ENCODE results near the gene TEX10. TPM values are rescaled to one million over a fixed set of nuclear protein-coding genes. Genes with fewer than 3 reads are reported as not detected.

TEX10 gene
- total and polyA plus RNA-seq, 9 of the 15 experiments (the other 6 are each of a cell fraction or from before 2014, with no cell fraction given) = 27.8 to 60.0 (median 47.9) TPM

DNA sequence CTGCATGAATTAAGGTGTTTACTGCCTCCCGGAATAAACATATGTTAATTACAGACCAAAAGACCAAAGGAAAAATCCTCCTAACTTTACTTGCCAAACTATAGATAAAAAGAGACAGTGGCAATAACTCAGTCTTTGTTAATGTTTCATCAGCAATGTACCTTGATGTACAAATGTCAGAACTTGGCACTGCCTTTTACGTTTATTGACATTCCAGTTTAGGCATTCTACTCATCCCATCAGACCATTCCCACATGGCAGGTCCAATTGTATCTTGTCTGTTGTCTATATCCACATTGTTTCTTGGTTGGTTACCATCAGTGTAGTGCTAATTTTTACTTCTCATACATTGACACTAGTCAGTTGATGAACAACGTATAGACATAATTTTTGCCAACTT, 85.5 kb downstream of the TEX10 start:
- intact Hi-C loops (cut with micrococcal nuclease) = no loop called here
- TF ChIP-seq CBX1 (IDR thresholded peaks at IDR 0.05; ENCODE audit: low read depth) (no peak), MTF1 (CRISPR knock-in tag; IDR thresholded peaks at IDR 0.05; ENCODE audit: borderline replicate concordance) (no peak), RNF2 (IDR thresholded peaks at IDR 0.05) (no peak), ZNF146 (CRISPR knock-in tag; IDR thresholded peaks at IDR 0.05; ENCODE audit: unreplicated experiment) (no peak), KAT2B (IDR thresholded peaks at IDR 0.05; ENCODE audit: low read depth, low read length) (no peak), ZBTB5 (IDR thresholded peaks at IDR 0.05) (no peak), CREM (IDR thresholded peaks at IDR 0.05; ENCODE audit: low read depth) (no peak), ELF1 (tag; IDR thresholded peaks at IDR 0.05) (no peak), POLR2B (IDR thresholded peaks at IDR 0.05; ENCODE audit: low read depth, partially characterized antibody) (no peak)
- TF ChIP-seq, protein P1, sequence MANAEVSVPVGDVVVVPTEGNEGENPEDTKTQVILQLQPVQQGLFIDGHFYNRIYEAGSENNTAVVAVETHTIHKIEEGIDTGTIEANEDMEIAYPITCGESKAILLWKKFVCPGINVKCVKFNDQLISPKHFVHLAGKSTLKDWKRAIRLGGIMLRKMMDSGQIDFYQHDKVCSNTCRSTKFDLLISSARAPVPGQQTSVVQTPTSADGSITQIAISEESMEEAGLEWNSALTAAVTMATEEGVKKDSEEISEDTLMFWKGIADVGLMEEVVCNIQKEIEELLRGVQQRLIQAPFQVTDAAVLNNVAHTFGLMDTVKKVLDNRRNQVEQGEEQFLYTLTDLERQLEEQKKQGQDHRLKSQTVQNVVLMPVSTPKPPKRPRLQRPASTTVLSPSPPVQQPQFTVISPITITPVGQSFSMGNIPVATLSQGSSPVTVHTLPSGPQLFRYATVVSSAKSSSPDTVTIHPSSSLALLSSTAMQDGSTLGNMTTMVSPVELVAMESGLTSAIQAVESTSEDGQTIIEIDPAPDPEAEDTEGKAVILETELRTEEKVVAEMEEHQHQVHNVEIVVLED (CRISPR knock-in tag; IDR thresholded peaks at IDR 0.05) = no peak
- TF ChIP-seq, protein P2, sequence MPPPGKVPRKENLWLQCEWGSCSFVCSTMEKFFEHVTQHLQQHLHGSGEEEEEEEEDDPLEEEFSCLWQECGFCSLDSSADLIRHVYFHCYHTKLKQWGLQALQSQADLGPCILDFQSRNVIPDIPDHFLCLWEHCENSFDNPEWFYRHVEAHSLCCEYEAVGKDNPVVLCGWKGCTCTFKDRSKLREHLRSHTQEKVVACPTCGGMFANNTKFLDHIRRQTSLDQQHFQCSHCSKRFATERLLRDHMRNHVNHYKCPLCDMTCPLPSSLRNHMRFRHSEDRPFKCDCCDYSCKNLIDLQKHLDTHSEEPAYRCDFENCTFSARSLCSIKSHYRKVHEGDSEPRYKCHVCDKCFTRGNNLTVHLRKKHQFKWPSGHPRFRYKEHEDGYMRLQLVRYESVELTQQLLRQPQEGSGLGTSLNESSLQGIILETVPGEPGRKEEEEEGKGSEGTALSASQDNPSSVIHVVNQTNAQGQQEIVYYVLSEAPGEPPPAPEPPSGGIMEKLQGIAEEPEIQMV (tag; conservative IDR thresholded peaks at IDR 0.05; ENCODE audit: low read depth) = no peak
- TF ChIP-seq, protein P3, sequence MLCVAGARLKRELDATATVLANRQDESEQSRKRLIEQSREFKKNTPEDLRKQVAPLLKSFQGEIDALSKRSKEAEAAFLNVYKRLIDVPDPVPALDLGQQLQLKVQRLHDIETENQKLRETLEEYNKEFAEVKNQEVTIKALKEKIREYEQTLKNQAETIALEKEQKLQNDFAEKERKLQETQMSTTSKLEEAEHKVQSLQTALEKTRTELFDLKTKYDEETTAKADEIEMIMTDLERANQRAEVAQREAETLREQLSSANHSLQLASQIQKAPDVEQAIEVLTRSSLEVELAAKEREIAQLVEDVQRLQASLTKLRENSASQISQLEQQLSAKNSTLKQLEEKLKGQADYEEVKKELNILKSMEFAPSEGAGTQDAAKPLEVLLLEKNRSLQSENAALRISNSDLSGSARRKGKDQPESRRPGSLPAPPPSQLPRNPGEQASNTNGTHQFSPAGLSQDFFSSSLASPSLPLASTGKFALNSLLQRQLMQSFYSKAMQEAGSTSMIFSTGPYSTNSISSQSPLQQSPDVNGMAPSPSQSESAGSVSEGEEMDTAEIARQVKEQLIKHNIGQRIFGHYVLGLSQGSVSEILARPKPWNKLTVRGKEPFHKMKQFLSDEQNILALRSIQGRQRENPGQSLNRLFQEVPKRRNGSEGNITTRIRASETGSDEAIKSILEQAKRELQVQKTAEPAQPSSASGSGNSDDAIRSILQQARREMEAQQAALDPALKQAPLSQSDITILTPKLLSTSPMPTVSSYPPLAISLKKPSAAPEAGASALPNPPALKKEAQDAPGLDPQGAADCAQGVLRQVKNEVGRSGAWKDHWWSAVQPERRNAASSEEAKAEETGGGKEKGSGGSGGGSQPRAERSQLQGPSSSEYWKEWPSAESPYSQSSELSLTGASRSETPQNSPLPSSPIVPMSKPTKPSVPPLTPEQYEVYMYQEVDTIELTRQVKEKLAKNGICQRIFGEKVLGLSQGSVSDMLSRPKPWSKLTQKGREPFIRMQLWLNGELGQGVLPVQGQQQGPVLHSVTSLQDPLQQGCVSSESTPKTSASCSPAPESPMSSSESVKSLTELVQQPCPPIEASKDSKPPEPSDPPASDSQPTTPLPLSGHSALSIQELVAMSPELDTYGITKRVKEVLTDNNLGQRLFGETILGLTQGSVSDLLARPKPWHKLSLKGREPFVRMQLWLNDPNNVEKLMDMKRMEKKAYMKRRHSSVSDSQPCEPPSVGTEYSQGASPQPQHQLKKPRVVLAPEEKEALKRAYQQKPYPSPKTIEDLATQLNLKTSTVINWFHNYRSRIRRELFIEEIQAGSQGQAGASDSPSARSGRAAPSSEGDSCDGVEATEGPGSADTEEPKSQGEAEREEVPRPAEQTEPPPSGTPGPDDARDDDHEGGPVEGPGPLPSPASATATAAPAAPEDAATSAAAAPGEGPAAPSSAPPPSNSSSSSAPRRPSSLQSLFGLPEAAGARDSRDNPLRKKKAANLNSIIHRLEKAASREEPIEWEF (CRISPR knock-in tag; IDR thresholded peaks at IDR 0.05) = no peak
- BruUV-seq (replicated peaks) = no TSS peak
- Histone ChIP-seq H3K9ac (ENCODE audit: insufficient read depth in 1 of 2, low read depth in 2 of 2, low read length in 2 of 2) (no peak overlapping the region), H3K27ac (ENCODE audit: extremely low read depth, low read depth, low read length) (no peak overlapping the region), H3K27me3 (ENCODE audit: control insufficient read depth in 2 of 2, insufficient read depth in 2 of 2, low read length in 2 of 2) (no peaks in the 10 kb centered on the region), H3K4me3 (no peak overlapping the region), H3K9me1 (ENCODE audit: control insufficient read depth, insufficient read depth, low read length) (no peaks in the 10 kb centered on the region), H3K79me2 (ENCODE audit: control insufficient read depth, insufficient read depth, low read length) (no peaks in the 10 kb centered on the region), H3K9me3 (replicated peaks; ENCODE audit: control insufficient read depth, insufficient read depth, low read depth, low read length) (no peaks in the 10 kb centered on the region), H3K36me3 (ENCODE audit: control insufficient read depth, insufficient read depth, low read length) (peaks cover 10% of the 10 kb centered on the region; the same call in 1 of the 3 replicates), H2AFZ (ENCODE audit: low read depth, low read length) (no peak overlapping the region), H4K20me1 (replicated peaks; ENCODE audit: control insufficient read depth, insufficient read depth, low read length) (no peaks in the 10 kb centered on the region), H3K4me1 (replicated peaks in 1 of 2; ENCODE audit: control insufficient read depth in 2 of 2, insufficient read depth in 2 of 2, low read length in 2 of 2) (no peaks in the 10 kb centered on the region), H3K4me2 (ENCODE audit: insufficient read depth, low read length) (no peak overlapping the region)
- ATAC-seq (no peak), DNase-seq (ENCODE audit: extremely low read depth in 1 of 4, low spot score in 3 of 4) (no peak), FAIRE-seq (no peak)
- WGBS (ENCODE audit: insufficient coverage, low coverage, missing lambda C conversion rate) = 91% methylated on average over 3 of the region's 3 CpGs
- ChIA-PET CTCF (ENCODE audit: low intra/inter-chr PET ratio) (no interaction called here), POLR2A (interaction anchor here (0.6 kb wide), 1 partner anchor 412 kb away, joined by 4 read pairs; no protein-coding TSS in a partner anchor)
- in situ Hi-C loops (cut with MboI) = no loop called here
